SK-N-SH treated with all-trans-retinoic acid at 6 μM for 48 hours (cell line): ENCODE data around the gene YWHAE.

ENCODE experiments used
- ATAC-seq: fragments of 200-7000 bp; cut with Tn5 transposase; 3 replicates; pipeline ENCODE4 v1.9.1; 2020; ENCODE audit warnings: mild to moderate bottlenecking, moderate library complexity
- ARNTL ChIP-seq: fragments of 450-650 bp; formaldehyde crosslinking; IDR thresholded peaks from 2 replicates; pipeline ENCODE4 v1.5.0; 2020; ENCODE audit warnings: low read depth, mild to moderate bottlenecking, moderate library complexity, borderline replicate concordance
- BACH2 ChIP-seq: fragments of 250-450 bp; sonication (Bioruptor Pico); IDR thresholded peaks from 2 replicates; pipeline ENCODE4 v1.9.0; 2021; ENCODE audit warnings: mild to moderate bottlenecking, borderline replicate concordance
- CREB5 ChIP-seq: fragments of 250-450 bp; sonication (Bioruptor Pico); IDR thresholded peaks from 2 replicates; pipeline ENCODE4 v1.5.1; 2020; ENCODE audit warnings: low read depth, mild to moderate bottlenecking, moderate library complexity
- CSDC2 ChIP-seq: fragments of 250-450 bp; sonication (Bioruptor Pico); IDR thresholded peaks from 2 replicates; pipeline ENCODE4 v1.5.0; 2020; ENCODE audit warnings: mild to moderate bottlenecking, moderate library complexity
- ESRRG ChIP-seq: fragments of 250-450 bp; sonication (Bioruptor Pico); IDR thresholded peaks from 2 replicates; pipeline ENCODE4 v1.6.1; 2021; ENCODE audit warnings: mild to moderate bottlenecking
- GLIS3 ChIP-seq: fragments of 250-450 bp; sonication (Bioruptor Pico); IDR thresholded peaks from 2 replicates; pipeline ENCODE4 v1.5.0; 2020; ENCODE audit warnings: mild to moderate bottlenecking, moderate library complexity
- ISL1 ChIP-seq: fragments of 250-450 bp; sonication (Bioruptor Pico); IDR thresholded peaks from 2 replicates; pipeline ENCODE4 v2.1.2; 2022; ENCODE audit warnings: mild to moderate bottlenecking, moderate library complexity
- OSR1 ChIP-seq: fragments of 250-450 bp; sonication (Bioruptor Pico); IDR thresholded peaks from 2 replicates; pipeline ENCODE4 v1.8.0; 2022; ENCODE audit warnings: moderate library complexity, mild to moderate bottlenecking, inconsistent platforms
- PPARA ChIP-seq: fragments of 250-450 bp; sonication (Bioruptor Pico); IDR thresholded peaks from 2 replicates; pipeline ENCODE4 v1.5.0; 2020; ENCODE audit warnings: mild to moderate bottlenecking, borderline replicate concordance
- RARB ChIP-seq: fragments of 250-450 bp; sonication (Bioruptor Pico); IDR thresholded peaks from 2 replicates; pipeline ENCODE4 v1.8.0; 2021; ENCODE audit warnings: mild to moderate bottlenecking, moderate library complexity
- SNAI2 ChIP-seq: fragments of 250-450 bp; sonication (Bioruptor Pico); IDR thresholded peaks from 2 replicates; pipeline ENCODE4 v1.5.0; 2020; ENCODE audit warnings: mild to moderate bottlenecking, moderate library complexity
- TCF4 ChIP-seq: fragments of 250-450 bp; sonication (Bioruptor Pico); IDR thresholded peaks from 2 replicates; pipeline ENCODE4 v1.8.0; 2021; ENCODE audit warnings: mild to moderate bottlenecking, moderate library complexity, borderline replicate concordance
- TOX ChIP-seq: fragments of 250-450 bp; sonication (Bioruptor Pico); IDR thresholded peaks from 2 replicates; pipeline ENCODE4 v1.8.0; 2021; ENCODE audit warnings: mild to moderate bottlenecking, moderate library complexity, borderline replicate concordance
- TSHZ2 ChIP-seq: fragments of 250-450 bp; sonication (Bioruptor Pico); IDR thresholded peaks from 2 replicates; pipeline ENCODE4 v1.5.0; 2020; ENCODE audit warnings: mild to moderate bottlenecking, moderate library complexity
- ZC3H10 ChIP-seq: fragments of 250-450 bp; sonication (Bioruptor Pico); IDR thresholded peaks from 2 replicates; pipeline ENCODE4 v1.5.1; 2021; ENCODE audit warnings: mild to moderate bottlenecking, moderate library complexity
- ZFP3 ChIP-seq: fragments of 250-450 bp; sonication (Bioruptor Pico); IDR thresholded peaks from 2 replicates; pipeline ENCODE4 v1.5.0; 2020; ENCODE audit warnings: mild to moderate bottlenecking, moderate library complexity
- ZFP30 ChIP-seq: fragments of 450-650 bp; formaldehyde crosslinking; IDR thresholded peaks from 2 replicates; pipeline ENCODE4 v1.5.0; 2022; ENCODE audit warnings: mild to moderate bottlenecking, moderate library complexity
- ZNF565 ChIP-seq: fragments of 450-650 bp; formaldehyde crosslinking; conservative IDR thresholded peaks from 2 replicates; pipeline ENCODE4 v1.5.0; 2020; ENCODE audit warnings: low read depth, mild to moderate bottlenecking, moderate library complexity
- ZNF70 ChIP-seq: fragments of 450-650 bp; formaldehyde crosslinking; IDR thresholded peaks from 2 replicates; pipeline ENCODE4 v1.5.0; 2020; ENCODE audit warnings: mild to moderate bottlenecking, moderate library complexity
- ZNF8 ChIP-seq: fragments of 450-650 bp; formaldehyde crosslinking; IDR thresholded peaks from 2 replicates; pipeline ENCODE4 v1.5.0; 2020; ENCODE audit warnings: mild to moderate bottlenecking, moderate library complexity
- TF ChIP-seq, protein P1 (sequence below): fragments of 250-450 bp; sonication (Bioruptor Pico); IDR thresholded peaks from 2 replicates; pipeline ENCODE4 v1.8.0; 2021; ENCODE audit warnings: low read depth, mild to moderate bottlenecking, moderate library complexity, borderline replicate concordance
- TF ChIP-seq, protein P2 (sequence below): fragments of 250-450 bp; sonication (Bioruptor Pico); IDR thresholded peaks from 2 replicates; pipeline ENCODE4 v1.5.1; 2021; ENCODE audit warnings: mild to moderate bottlenecking, moderate library complexity

Gene YWHAE

DNA sequence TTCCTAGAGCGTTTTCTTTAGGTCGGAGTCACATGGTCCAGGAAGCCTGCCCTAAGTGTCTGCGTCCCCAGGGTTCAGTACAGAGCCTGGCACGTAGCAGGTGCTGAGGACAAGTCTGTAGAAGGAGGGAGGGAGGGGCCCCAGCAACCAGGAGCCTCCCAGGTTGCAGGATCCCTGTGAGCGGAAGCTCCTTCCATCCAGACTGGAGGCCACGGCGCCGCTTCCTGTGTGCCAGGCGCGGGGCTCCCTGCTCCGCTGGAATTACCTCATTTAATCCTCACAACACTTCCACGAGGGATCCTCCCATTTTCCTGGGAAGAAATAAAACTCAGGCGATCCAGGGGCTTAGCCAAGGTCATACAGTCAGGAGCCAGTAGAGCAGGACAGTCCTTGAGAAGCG, 98.5 kb downstream of the YWHAE start:
- ATAC-seq, result no peak

GRCh38 chr17:1300371-1300905, 99.6 kb downstream of the YWHAE start:
- no peak; the same call in 2 of the 3 replicates for ATAC-seq
- TF ChIP-seq PPARA (no peak), RARB (CRISPR knock-in tag) (no peak), ARNTL (CRISPR knock-in tag) (no peak), ZNF70 (CRISPR knock-in tag) (no peak), GLIS3 (CRISPR knock-in tag) (no peak), ZNF565 (no peak), ZNF8 (CRISPR knock-in tag) (no peak), TOX (CRISPR knock-in tag) (no peak), ISL1 (no peak), ZFP30 (CRISPR knock-in tag) (no peak), ZFP3 (no peak), CREB5 (CRISPR knock-in tag) (no peak), ESRRG (CRISPR knock-in tag) (no peak), SNAI2 (no peak)
- TF ChIP-seq, protein P1, sequence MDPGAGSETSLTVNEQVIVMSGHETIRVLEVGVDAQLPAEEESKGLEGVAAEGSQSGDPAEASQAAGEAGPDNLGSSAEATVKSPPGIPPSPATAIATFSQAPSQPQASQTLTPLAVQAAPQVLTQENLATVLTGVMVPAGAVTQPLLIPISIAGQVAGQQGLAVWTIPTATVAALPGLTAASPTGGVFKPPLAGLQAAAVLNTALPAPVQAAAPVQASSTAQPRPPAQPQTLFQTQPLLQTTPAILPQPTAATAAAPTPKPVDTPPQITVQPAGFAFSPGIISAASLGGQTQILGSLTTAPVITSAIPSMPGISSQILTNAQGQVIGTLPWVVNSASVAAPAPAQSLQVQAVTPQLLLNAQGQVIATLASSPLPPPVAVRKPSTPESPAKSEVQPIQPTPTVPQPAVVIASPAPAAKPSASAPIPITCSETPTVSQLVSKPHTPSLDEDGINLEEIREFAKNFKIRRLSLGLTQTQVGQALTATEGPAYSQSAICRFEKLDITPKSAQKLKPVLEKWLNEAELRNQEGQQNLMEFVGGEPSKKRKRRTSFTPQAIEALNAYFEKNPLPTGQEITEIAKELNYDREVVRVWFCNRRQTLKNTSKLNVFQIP (CRISPR knock-in tag), result no peak

More for the DNA sequence above, 98.5 kb downstream of the YWHAE start:
- TF ChIP-seq, protein P1 (CRISPR knock-in tag), result no peak
- TF ChIP-seq ZNF70 (CRISPR knock-in tag) (no peak), SNAI2 (no peak), PPARA (no peak), ZFP30 (CRISPR knock-in tag) (no peak), ZFP3 (no peak), TCF4 (CRISPR knock-in tag) (no peak), BACH2 (CRISPR knock-in tag) (no peak), TOX (CRISPR knock-in tag) (no peak), RARB (CRISPR knock-in tag) (no peak), TSHZ2 (CRISPR knock-in tag) (no peak), ZNF8 (CRISPR knock-in tag) (no peak), OSR1 (no peak), ARNTL (CRISPR knock-in tag) (no peak), CSDC2 (no peak), ZNF565 (no peak), CREB5 (CRISPR knock-in tag) (no peak), ZC3H10 (CRISPR knock-in tag) (no peak)
- TF ChIP-seq, protein P2, sequence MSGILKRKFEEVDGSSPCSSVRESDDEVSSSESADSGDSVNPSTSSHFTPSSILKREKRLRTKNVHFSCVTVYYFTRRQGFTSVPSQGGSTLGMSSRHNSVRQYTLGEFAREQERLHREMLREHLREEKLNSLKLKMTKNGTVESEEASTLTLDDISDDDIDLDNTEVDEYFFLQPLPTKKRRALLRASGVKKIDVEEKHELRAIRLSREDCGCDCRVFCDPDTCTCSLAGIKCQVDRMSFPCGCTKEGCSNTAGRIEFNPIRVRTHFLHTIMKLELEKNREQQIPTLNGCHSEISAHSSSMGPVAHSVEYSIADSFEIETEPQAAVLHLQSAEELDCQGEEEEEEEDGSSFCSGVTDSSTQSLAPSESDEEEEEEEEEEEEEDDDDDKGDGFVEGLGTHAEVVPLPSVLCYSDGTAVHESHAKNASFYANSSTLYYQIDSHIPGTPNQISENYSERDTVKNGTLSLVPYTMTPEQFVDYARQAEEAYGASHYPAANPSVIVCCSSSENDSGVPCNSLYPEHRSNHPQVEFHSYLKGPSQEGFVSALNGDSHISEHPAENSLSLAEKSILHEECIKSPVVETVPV, result no peak
- TF ChIP-seq, all 23 proteins: peak for 0
